ENCODE measurements around the gene NUP43.
"Not testable (repeated sequence)": the region's sequence is repeated elsewhere in the genome, so short reads cannot be mapped to it uniquely, and the experiment has no call there.

NUP43 gene

GRCh38 chr6:149746147-149746946, at the start of gene NUP43:
TSS of gene NUP43 (minus strand) at chr6:149746529. CDS start at chr6:149746495, 34 bp downstream.
- peak; percentile 77 for DNase-seq (ENCODE audit: low read depth)

- no peak for DNase-seq (ENCODE audit: low read depth)
These were observed 37.2 kb upstream of the NUP43 start for GRCh38 chr6:149783551-149783950.

GRCh38 chr6:149782337-149782736, 36.0 kb upstream of the NUP43 start:
- no peak for DNase-seq (ENCODE audit: low read depth)

GRCh38 chr6:149781715-149782114, 35.4 kb upstream of the NUP43 start:
- no peak for DNase-seq (ENCODE audit: low read depth)

GRCh38 chr6:149779644-149779963, 33.3 kb upstream of the NUP43 start:
- DNase-seq (ENCODE audit: low read depth), result no peak

GRCh38 chr6:149777624-149778023, 31.3 kb upstream of the NUP43 start:
- DNase-seq (ENCODE audit: low read depth), result no peak

- DNase-seq (ENCODE audit: low read depth), result no peak
These were observed 25.6 kb upstream of the NUP43 start for GRCh38 chr6:149771925-149772324.

GRCh38 chr6:149771185-149771584, 24.9 kb upstream of the NUP43 start:
- no peak for DNase-seq (ENCODE audit: low read depth)

- DNase-seq (ENCODE audit: low read depth), result no peak
These were observed 23.3 kb upstream of the NUP43 start for GRCh38 chr6:149769676-149770075.

GRCh38 chr6:149766156-149766769, 19.9 kb upstream of the NUP43 start:
- no peak for DNase-seq (ENCODE audit: low read depth)

- DNase-seq (ENCODE audit: low read depth), result no peak
These were observed 17.5 kb upstream of the NUP43 start for GRCh38 chr6:149763866-149764265.

- DNase-seq (ENCODE audit: low read depth), result no peak
These were observed 15.1 kb upstream of the NUP43 start for GRCh38 chr6:149761438-149761837.

GRCh38 chr6:149756261-149756636, 9.9 kb upstream of the NUP43 start:
- no peak for DNase-seq (ENCODE audit: low read depth)

- DNase-seq (ENCODE audit: low read depth), result no peak
These were observed 9.3 kb upstream of the NUP43 start for GRCh38 chr6:149755300-149756260.

GRCh38 chr6:149754548-149754947, 8.2 kb upstream of the NUP43 start:
- DNase-seq (ENCODE audit: low read depth), result no peak

GRCh38 chr6:149753374-149753637, 7.0 kb upstream of the NUP43 start:
- not testable (repeated sequence) for DNase-seq (ENCODE audit: low read depth)

- no peak for DNase-seq (ENCODE audit: low read depth)
These were observed 6.5 kb upstream of the NUP43 start for GRCh38 chr6:149752600-149753373.

GRCh38 chr6:149751920-149752319, 5.6 kb upstream of the NUP43 start:
- DNase-seq (ENCODE audit: low read depth), result not testable (repeated sequence)

- no peak for DNase-seq (ENCODE audit: low read depth)
These were observed 4.9 kb upstream of the NUP43 start for GRCh38 chr6:149751239-149751638.

- peak; percentile 27 for DNase-seq (ENCODE audit: low read depth)
These were observed 3.8 kb upstream of the NUP43 start for GRCh38 chr6:149750136-149750609.

- peak; percentile 88 for DNase-seq (ENCODE audit: low read depth)
These were observed 3.3 kb upstream of the NUP43 start, which contains the start of gene PCMT1 for GRCh38 chr6:149749594-149750135. TSS of gene PCMT1 (plus strand) at chr6:149749741. CDS start at chr6:149749902, 161 bp downstream.
